Measurements from ENCODE around the gene SCARB1. TPM values are rescaled to one million over a fixed set of nuclear protein-coding genes. Genes with fewer than 3 reads are reported as not detected.
"Not testable (repeated sequence)": the region's sequence is repeated elsewhere in the genome, so short reads cannot be mapped to it uniquely, and the experiment has no call there.

Gene SCARB1
- total RNA-seq, 1 donor from 2014 or later: 6.6 TPM

DNA sequence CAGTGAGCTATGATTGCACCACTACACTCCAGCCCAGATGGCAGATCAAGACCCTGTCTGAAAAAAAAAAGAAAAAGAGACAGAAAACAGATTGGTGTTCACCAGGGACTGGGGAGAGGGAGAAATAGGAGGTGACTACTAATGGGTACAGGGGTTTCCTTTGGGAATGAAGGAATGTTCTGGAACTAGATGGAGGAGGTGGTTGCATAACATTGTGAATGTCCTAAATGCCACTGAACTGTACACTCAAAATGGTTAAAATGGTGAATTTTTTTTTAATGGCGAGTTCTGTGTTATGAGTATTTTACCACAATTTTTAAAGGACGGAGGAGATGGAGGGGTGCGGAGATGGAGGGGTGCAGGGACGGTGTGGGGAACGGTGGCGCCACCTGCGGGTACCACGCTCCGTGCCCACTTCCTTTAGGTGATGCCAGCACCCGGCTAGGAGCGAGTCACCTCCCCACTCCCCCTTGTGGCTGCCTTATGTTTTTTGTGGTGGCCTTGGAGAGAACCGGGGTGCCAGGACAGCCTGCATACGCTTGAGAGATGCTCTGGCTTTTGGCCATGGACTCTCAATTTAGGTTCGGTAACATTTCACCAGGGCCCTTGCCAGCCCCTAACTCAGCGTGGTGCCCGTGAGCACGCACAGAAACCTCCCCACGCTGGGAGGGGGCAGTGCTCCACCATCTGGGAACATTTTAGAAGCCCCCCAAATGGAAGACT is 34.7 kb upstream of the SCARB1 start:
- DNase-seq (ENCODE audit: low read depth): peak; percentile 50

DNA sequence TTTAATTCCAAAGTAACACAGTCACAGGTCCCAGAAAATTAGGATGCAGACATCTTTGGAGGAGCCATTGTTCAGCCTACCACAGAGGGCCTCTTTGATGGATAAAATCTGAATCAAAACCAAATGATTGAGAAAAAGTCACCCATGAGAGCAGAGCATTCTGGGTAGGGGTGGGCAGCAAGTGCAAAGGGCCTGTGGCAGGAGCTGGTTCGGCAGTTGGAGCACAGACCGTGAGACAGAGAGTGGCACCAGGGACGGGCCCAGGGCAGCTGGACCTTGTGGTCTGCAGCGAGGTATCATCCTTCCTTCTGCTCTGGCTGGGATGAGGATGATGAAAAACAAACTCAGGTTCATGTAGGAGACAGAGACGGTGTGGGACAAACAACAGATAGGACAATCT is 32.8 kb upstream of the SCARB1 start:
- TF ChIP-seq, protein P1, sequence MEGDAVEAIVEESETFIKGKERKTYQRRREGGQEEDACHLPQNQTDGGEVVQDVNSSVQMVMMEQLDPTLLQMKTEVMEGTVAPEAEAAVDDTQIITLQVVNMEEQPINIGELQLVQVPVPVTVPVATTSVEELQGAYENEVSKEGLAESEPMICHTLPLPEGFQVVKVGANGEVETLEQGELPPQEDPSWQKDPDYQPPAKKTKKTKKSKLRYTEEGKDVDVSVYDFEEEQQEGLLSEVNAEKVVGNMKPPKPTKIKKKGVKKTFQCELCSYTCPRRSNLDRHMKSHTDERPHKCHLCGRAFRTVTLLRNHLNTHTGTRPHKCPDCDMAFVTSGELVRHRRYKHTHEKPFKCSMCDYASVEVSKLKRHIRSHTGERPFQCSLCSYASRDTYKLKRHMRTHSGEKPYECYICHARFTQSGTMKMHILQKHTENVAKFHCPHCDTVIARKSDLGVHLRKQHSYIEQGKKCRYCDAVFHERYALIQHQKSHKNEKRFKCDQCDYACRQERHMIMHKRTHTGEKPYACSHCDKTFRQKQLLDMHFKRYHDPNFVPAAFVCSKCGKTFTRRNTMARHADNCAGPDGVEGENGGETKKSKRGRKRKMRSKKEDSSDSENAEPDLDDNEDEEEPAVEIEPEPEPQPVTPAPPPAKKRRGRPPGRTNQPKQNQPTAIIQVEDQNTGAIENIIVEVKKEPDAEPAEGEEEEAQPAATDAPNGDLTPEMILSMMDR (IDR thresholded peaks at IDR 0.05; ENCODE audit: insufficient read depth, low read length, severe bottlenecking): no peak
- FAIRE-seq: no peak
- Histone ChIP-seq H3K36me3 (ENCODE audit: control insufficient read depth, insufficient read depth, low read length) (no peaks in the 10 kb centered on the region), H3K4me3 (ENCODE audit: low read depth, low read length) (no peak overlapping the region), H3K27me3 (ENCODE audit: control insufficient read depth, insufficient read depth, low read length) (no peaks in the 10 kb centered on the region)
- no peak for DNase-seq (ENCODE audit: low read depth)

More for the DNA sequence above, 34.7 kb upstream of the SCARB1 start:
- no peak overlapping the region for H3K4me3 ChIP-seq (ENCODE audit: low read depth, low read length)
- H3K36me3 ChIP-seq (ENCODE audit: control insufficient read depth, insufficient read depth, low read length): no peaks in the 10 kb centered on the region
- TF ChIP-seq, protein P1 (IDR thresholded peaks at IDR 0.05; ENCODE audit: insufficient read depth, low read length, severe bottlenecking): peak; percentile 86
- no peaks in the 10 kb centered on the region for H3K27me3 ChIP-seq (ENCODE audit: control insufficient read depth, insufficient read depth, low read length)
- FAIRE-seq: no peak

DNA sequence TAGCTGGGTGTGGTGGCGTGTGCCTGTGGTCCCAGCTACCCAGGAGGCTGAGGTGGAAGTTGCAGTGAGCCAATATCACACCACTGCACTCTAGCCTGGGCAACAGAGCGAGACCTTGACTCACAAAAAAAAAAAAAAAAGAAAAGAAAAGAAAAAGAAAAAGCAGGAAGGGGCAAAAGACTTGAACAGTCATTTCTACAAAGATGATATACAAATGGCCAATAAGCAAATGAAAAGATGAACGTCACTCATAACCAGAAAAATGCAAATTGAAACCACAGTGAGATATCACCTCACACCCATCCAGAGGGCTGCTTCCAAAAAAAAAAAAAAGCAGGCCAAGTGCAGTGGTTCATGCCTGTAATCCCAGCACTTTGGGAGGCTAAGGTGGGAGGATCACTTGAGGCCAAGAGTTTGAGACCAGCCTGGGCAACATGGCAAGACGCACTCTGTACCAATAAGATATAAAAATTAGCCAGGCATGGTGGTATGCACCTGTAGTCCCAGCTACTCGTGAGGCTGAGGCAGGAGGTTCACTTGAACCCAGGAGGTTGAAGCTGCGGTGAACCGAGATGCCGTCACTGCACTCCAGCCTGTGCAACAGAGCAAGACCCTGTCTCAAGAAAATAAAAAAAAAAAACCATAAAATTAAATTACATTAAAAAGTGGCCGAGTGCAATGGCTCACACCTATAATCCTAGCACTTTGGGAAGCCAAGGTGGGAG is 30.3 kb upstream of the SCARB1 start:
- TF ChIP-seq, protein P1 (IDR thresholded peaks at IDR 0.05; ENCODE audit: insufficient read depth, low read length, severe bottlenecking): no peak
- Histone ChIP-seq H3K4me3 (ENCODE audit: low read depth, low read length) (no peak overlapping the region), H3K36me3 (ENCODE audit: control insufficient read depth, insufficient read depth, low read length) (no peaks in the 10 kb centered on the region), H3K27me3 (ENCODE audit: control insufficient read depth, insufficient read depth, low read length) (no peaks in the 10 kb centered on the region)
- no peak for FAIRE-seq
- DNase-seq (ENCODE audit: low read depth): no peak

DNA sequence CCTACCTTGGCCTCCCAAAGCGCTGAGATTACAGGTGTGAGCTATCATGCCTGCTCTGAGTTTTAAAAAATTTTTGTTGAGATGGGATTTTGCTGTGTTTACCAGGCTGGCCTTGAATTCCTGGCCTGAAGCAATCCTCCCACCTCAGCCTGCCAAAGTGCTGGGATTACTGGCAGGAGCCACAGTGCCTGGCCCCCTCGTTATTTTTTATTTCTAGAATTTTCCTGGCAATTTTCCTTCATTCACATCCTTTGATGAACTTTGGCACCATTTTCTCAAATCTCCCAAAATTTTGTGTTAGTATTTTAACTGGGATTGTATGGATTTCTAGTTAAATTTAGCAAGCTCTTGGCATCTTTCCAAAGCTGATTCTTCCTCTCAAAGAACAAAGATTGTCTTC is 24.6 kb upstream of the SCARB1 start:
- Histone ChIP-seq H3K36me3 (ENCODE audit: control insufficient read depth, insufficient read depth, low read length) (no peaks in the 10 kb centered on the region), H3K27me3 (ENCODE audit: control insufficient read depth, insufficient read depth, low read length) (no peaks in the 10 kb centered on the region), H3K4me3 (ENCODE audit: low read depth, low read length) (no peak overlapping the region)
- no peak for FAIRE-seq
- TF ChIP-seq, protein P1 (IDR thresholded peaks at IDR 0.05; ENCODE audit: insufficient read depth, low read length, severe bottlenecking): no peak
- no peak for DNase-seq (ENCODE audit: low read depth)

DNA sequence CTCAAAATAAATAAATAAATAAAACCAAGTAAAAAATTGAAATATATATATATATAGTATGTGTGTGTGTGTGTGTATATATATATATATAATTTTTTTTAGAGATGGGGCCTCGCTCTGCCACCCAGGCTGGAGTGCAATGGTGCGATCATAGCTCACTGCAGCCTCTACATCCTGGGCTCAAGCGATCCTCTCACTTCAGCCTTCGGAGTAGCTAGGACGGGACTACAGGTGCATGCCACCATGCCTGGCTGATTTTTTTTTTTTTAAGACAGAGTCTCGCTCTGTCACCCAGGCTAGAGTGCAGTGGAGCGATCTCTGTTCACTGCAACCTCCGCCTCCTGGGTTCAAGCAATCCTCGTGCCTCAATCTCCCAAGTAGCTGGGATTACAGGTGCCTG is 24.1 kb upstream of the SCARB1 start:
- not testable (repeated sequence) for FAIRE-seq; H3K27me3 ChIP-seq (ENCODE audit: control insufficient read depth, insufficient read depth, low read length); H3K36me3 ChIP-seq (ENCODE audit: control insufficient read depth, insufficient read depth, low read length); H3K4me3 ChIP-seq (ENCODE audit: low read depth, low read length); DNase-seq (ENCODE audit: low read depth)

DNA sequence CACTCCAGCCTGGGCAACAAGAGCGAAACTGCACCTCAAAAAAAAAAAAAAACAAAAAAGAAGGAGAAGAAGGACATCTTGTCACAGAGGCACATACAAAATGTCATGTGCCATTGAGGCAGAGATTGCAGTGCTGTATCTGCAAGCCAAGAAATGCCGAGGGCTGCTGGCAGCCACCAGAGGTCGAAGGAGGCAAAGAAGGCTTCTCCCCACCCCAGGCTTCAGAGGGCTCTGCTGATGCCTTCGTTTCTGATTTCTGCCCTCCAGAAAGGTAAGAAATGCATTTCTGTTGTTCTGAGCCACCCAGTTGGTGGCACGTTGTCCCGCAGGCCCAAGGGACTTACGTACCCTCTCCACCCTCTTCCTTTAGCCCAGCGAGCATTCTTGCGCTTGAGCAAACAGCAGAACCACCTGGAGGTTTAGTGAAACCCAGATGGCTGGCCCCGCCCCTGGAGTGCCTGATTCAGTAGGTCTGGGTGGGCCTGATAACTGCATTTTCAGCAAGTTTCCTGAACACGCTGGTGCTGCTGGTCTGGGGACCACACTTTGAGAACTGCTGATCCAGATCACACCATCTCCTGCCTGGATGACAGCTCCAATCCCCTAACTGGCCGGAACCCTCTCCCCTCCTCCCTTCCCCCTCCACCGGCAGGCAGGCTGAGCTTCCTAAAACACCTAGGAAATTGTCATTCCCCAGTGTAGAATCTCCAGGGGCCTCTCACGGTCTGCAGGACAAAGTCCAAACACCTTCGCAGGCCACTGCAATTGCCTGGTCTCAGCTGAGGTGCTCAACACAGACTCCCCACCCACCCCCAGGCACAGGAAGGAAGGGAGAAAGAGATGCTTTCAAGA is 21.1 kb upstream of the SCARB1 start:
- TF ChIP-seq, protein P1 (IDR thresholded peaks at IDR 0.05; ENCODE audit: insufficient read depth, low read length, severe bottlenecking): no peak
- no peak for FAIRE-seq

More for the DNA sequence above, 21.1 kb upstream of the SCARB1 start:
- Histone ChIP-seq H3K4me3 (ENCODE audit: low read depth, low read length) (no peak overlapping the region), H3K27me3 (ENCODE audit: control insufficient read depth, insufficient read depth, low read length) (no peaks in the 10 kb centered on the region), H3K36me3 (ENCODE audit: control insufficient read depth, insufficient read depth, low read length) (no peaks in the 10 kb centered on the region)
- no peak for DNase-seq (ENCODE audit: low read depth)
